HT-29 (cell line): ENCODE data around the gene SGMS1. TPM values are rescaled to one million over a fixed set of nuclear protein-coding genes. Genes with fewer than 3 reads are reported as not detected.
A peak's percentile ranks its signal among the peaks of the same experiment; 100 is the strongest.

ENCODE experiments used
- DNase-seq: peaks from one replicate; pipeline ENCODE4 v3.0.0-alpha.2; 2015; ENCODE audit warnings: low spot score
- total RNA-seq: library from RNA; depleted of rRNA; stranded (reverse); fragments of >200 nt; shearing (Covaris generic); gene quantifications from 2 replicates; pipeline ENCODE4 v1.2.3, GENCODE V29; 2014

The SGMS1 gene
- total RNA-seq, 1 experiment from 2014 or later, result 23.2 TPM

DNA sequence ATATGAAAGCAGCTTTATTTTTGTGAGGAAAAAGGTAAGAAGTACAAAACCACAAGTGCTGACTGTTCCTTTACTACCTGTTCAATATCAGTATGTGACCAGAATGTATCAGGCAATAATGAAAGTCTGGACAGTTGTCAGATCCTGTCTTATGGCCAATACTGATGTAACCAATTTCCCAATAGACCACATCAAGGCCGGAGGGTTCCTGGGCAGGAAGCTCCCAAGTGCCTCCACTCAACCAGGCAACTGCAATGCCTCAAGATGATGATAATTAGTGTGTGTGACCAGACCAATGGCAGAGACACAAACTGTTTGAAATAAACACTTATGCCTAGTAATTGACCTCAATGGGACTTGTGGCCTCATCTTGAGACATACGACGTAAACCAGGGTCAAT is 223.1 kb downstream of the SGMS1 start:
- no peak for DNase-seq

DNA sequence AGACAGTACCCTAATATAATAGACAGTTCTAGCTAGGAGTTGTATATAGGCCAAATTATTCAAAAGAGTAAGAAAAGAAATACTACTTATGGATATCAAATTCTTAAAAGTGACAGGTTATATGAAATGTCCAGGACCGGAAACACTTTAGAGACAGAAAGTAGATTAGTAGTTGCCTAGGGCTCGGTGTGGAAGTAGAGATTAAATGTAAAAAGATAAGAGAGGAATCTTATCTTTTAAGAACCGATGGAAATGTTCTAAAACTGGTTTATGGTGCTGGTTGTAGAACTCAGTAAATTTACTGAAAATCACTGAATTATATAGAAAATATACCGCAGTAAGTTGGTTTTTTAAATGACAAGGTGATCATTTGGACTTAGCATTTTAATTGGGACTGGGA is 224.9 kb downstream of the SGMS1 start:
- DNase-seq, result no peak

DNA sequence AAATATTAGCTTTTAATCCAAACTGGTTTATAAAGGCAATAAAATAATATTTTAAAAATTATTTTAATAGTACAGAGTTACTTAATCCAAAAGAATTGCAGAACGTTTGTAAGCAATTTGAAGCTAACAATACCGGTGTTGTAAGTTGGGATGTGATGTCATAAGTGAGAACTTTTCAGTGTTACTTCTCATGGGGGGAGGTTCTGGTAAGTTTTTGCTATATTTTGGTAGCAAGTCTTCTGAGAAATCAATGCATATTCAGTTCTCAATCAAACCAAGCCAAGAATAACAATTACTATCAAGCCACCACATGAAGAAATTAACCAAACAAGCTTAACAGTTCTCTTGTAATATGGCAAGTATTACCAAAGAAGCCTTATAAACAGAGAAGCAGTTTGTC is 225.4 kb downstream of the SGMS1 start:
- no peak for DNase-seq

DNA sequence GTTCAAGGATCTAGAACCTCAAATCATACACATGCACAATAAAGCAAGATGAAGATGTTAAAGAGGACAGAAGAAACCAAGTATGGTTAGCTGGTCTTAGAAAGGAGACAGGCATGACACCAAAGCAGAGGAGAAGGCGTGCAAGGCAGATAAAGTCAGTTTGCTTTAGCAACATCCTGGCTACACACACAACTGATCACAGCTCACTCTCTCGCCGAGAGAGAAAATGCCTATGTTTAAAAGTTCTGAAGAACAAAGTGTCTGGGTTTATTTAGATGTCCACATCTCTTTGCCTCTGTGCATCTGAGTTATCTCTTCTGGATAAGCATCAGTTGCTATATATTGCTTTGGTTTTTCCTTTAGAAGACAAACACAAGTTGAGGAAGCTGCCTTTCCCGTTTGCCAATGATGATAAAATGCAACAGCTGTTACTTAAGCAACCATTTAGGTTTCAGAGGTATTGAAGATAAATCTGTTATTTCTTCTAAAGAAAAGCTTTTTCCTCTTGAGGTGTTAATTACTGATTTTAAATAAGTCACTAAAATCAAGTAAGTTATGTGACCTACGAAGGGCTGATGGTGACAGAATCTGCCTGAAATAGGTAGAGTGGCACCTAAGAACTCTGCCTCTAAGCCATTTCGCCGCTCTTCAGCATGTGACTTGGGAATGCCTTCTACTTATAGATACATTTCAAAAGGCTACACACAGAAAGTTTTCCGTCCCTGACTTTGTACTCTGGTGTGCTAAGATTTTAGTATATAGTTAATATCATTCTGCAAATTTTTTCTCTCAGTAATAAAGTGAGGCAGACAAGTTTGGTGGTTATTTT is 226.2 kb downstream of the SGMS1 start:
- DNase-seq, result no peak

DNA sequence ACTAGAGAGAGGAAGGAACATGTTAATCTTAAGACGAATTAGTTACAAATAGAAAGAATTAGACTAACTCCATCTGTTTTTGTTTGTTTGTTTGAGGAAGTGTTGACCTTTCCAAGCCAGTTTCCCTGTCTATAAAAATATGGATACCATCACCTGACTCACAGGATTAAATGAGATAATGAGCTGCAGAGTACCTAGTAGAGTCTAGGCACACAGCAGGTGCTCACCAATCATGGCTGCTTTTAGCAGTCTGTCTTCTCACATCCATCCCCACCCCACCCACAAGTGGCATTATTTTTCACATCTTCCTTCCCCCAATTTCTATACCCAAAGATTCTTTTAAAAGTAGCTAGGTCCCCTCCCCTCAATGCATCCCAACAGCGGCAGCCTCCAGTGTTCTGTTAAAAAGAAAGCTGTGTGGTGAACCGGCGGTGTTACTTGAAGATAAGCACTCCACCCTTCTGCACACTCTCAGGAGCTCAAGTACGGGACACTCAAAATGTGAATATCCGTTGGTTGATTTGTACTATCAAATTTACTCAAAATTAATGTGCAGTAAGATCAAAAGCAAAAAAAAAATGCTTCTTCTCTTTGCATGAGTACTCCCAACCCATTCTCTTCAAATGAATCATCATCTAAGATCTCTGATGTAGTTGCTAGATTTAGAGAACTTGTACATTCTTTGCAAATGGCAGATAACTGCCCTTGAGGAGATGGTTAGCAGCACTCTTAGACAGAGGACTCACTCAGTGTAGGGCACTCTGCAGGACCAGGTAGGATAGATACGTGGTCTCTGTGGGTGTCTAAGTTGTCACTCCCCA is 227.1 kb downstream of the SGMS1 start:
- no peak for DNase-seq

DNA sequence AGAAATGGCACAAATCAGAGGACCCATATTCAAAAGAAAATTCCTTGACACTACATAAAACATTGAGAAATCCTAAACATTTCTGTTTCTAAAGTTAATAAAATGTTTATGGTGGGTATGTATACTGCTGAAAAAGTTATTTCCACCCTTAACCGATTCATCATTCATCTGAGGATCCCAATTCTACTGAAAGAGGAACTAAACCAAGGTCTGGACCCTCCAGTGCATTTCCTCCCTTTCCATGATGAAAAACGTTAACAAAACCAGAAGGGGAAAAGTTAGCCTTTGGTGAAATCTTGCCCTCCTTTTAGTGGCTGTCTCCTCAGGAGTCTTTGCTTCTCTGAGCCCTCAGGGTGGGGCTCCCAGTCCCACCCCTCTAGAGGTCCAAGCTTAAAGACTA is 227.9 kb downstream of the SGMS1 start:
- DNase-seq, result no peak

DNA sequence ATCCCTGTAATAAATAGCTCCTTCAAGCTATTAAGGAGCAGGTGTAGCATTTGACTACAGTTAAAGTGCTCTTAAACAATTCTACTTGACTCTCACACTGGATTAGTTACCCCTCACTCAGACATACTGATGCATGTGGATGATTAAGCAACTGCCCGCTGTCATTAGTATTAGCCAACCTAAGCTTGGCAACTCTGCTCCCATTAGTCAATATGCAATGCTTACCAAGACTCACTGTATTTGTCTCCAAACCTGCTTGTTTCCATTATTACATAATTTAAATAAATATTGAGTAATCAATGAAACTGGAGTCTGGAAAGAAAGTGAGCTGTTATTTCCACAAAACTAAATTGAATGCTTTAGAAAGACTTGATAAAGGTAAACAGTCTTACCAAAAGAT is 228.5 kb downstream of the SGMS1 start:
- DNase-seq, result no peak

DNA sequence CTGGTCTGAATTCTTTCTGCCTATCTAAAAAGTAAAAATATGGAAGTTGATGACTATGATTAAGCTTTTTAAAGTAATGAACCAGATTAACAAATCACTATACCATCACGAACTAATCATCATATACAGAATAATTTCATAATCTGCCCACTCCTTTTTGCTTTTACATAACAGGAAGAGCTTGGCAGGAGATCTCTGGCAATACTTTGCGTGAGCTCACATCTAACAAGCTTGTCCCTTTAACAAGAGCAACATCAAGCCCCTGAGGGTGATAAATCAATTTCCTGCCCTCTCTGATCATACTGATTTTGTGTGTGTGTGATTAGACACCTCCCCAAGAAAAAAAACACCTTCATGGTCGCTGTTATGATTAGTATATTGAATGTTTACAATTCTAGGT is 228.9 kb downstream of the SGMS1 start:
- no peak for DNase-seq

DNA sequence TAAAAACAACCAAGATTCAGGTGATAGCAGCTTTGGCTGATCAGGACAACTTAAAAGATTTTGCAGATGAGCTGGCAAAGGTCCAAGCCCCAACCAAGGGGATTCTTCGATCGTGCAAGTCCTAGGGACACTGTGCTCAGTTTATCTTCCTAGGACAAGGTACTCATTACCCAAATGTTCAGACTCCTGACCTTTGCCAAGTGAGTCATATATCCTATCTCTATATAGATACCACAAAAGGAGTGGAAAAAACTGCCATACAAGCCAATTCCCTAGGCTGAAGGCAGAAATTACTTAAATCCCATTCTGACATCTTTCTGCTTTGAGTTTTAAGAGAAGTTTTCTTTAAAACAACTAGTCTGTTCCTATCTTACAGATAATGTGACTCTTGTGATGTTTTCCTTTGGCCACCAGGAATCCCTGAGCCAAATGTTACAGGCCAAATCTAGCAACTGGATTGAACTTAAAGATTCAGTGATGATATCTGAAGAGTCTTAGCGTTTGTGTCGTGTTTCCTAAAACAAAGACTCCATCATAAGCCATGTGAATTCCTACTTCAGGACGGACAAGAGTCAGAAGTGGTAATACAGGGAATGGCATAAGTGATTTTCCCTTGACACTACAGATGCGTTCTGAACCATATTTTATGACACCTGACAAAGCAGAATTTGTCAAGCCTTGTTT is 229.8 kb downstream of the SGMS1 start:
- DNase-seq, result no peak

DNA sequence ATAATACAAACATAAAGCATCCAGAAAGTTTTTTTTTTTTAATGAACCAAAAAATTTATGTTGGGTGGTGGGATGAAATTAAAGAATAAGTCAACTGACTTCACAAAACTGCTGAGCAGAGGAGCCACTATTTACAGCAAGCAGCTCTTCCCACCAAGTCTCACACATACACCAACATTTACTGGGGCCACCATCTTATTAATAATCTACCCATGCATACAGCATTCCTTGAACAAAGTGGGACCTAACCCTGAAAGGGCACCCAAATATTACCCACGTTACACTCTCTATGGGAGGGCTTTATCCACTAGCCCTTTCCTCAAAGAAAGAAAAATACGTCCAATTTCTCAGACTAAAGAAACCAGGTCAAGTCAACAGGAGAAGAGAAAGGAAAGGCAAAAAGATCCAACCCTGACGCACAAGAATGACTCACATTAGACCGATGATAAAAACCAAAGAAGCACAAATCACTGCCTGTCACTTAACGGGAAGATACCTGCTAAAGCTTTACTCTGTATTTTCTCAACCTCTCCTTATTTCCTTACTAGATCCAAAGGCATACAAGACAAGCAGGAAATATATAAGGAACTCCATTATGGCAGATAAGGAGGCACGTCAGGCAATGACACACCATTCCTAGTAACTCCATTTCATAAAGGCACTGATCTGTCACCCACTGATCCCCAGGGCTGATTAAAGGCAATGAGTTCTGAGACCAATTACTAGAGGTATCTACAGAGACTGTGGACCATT is 230.6 kb downstream of the SGMS1 start:
- DNase-seq, result peak; percentile 4

DNA sequence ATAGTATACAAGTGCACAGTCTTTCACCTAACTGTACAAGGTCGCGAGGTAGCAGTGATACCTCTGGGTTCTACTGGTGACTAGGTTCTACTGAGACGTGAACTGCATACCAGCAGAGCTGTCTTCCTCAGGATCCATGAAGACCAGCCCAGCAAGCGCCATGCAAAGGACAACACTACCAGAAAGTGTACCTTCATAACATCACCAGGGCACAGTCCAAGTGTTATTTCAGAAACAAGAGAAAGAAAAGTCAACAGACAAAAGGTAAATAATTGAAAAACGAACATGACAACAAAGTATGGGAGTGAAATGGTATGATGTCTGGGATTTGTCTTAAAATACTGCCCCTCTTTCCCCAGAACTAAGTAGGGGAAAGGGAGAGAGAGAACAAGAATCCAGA is 231.3 kb downstream of the SGMS1 start:
- no peak for DNase-seq

DNA sequence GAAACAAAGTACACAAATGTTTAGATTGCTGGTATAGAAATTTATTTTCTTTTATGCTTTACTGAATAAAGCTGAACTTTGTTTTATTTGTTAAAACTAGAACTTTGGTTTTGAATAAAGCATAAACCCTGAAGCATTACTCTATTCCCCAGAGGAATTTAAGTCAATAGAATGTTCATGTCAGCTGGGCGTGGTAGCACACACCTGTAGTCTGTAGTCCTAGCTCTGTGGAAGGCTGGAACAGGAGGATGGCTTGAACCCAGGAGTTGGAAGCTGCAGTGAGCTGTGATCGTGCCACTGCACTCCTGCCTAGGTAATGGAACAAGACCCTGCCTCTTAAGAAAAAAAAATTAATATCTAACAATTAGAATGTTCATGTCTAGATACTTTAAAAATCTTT is 233.5 kb downstream of the SGMS1 start:
- DNase-seq, result no peak

DNA sequence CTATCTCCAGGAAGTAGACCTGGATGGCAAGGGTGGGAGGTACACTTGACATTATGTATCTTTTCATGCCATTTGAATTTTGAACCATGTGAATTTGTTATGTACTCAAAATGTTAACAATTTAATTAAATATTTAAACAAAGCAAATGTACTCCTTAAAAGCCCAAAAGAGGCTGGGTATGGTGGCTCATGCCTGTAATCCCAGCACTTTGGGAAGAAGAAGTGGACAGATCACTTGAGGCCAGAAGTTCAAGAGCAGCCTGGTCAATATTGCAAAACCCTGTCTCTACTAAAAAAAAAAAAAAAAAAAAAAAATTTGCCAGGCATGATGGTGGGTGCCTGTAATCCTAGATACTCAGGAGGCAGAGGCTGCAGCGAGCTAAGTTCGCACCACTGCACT is 235.6 kb downstream of the SGMS1 start:
- DNase-seq, result no peak

DNA sequence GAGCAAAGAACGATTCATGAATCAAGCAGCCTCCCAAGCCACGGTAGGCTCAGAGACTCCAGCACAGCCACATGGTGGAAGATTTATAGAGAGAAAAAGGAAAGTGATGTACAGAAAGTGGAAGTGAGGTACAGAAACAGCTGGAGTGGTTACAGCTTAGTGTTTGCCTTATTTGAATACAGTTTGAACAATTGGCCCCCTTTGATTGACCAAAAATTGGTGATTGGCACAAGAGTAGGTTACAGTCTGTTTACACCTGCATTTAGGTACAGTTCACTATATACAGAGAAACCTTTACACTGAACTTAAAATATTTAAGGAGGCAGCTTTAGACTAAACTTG is 236.1 kb downstream of the SGMS1 start:
- no peak for DNase-seq

DNA sequence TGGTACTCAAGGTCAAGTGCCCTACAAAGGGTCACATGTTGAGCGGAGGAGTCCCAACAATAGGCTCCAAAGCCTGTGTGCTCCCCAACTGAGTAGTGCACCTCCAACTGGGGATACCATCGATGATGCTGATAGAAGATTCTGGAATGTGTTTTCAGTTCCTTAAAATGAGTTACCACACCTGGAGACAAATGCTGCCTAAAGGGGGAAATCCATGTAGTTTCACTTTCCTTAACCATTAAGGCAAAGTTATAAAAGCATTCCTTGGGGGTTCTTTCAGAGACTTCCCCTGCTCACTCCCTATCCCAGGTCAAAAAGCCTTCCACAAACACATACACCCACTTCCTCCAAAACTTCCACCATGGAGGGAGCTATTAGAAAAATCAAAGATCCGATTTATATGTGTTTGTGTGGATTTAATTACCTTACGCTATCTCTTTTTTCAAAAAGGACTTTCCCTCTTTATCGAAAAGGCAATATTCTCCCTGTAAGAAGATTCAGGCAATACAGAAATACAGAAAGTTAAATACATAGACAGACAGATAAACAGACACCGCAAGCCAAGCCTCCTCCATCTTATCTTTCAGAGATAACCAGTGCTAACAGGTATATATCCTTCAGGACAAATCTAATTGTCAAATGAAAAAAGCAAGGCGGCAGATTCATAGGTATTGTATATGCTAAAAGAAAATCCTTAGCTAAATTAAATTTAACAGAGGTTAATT is 236.6 kb downstream of the SGMS1 start:
- no peak for DNase-seq

DNA sequence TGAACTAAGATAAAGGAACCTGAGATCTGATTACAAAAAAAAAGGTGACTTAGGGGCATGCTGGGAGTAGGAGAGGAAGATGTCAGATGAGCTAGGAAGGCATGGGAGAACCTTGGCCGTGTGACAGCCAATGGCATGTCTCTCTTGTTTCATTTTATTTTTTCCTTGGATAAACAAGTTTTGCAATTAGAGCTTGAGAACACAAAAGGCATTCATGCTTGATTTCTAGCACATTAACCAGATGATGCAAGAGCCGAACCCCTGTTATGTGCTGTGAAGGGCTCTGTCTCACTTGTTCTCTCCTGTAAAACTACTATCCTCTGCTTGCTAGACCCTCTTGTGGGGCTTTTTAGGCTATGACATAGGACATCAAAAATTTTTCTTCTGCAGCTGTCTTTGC is 238.1 kb downstream of the SGMS1 start:
- no peak for DNase-seq

DNA sequence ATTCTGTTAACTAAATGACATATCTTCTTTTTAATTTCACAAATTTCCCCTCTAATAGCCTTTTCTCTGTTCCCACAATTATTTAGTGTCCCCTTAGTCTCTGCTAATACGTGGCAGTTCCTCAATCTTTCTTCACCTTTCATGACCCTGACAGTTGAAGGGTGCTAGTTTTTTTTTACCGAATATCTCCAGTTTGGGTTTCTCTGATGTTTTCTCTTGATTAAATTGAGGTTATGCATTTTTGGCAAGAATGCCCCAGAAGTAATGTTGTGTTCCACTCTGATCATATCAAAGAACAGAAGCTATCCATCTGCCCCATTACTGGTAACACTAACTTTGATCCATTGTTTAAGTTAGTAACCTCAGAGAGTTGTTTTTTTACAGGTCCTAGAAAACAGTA is 238.9 kb downstream of the SGMS1 start:
- DNase-seq, result no peak

DNA sequence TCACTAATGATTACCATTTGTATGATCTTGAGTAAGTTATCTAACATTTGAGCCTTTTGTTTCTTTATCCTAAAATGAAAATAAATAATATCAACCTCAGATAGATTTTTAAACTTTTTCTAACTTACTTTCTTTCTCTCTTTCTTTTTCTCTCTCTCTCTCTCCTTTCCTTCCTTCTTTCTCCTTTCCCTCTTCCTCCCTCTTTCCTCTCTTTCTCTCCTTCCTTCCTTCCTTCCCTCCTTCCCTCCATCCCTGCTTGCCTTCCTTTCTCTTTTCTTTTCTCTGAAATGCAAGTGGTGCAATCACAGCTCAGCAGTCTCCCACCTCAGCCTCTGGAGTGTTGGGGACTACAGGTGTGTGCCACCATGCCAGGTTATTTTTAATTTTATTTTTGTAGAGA is 239.5 kb downstream of the SGMS1 start:
- no peak for DNase-seq

DNA sequence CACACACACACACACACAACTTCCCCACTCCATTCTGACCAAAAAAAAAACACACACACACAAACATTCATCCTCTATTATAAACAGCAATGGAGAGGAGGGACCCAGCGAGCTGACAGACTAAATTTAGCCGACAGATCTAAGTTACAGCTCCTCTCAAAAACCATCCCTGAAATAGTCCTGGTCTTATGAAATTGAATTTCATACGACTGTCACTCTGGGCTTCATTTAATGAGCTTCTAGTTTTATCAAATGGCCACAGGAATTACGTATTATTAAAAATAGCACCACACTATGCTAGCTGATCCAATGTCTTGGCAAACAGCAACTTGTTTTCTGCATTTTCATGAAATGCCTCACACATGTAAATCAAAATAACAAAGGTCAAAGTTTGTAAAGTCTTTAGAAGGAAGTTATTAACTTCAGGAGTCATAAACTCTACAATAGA is 241.2 kb downstream of the SGMS1 start:
- DNase-seq, result no peak

DNA sequence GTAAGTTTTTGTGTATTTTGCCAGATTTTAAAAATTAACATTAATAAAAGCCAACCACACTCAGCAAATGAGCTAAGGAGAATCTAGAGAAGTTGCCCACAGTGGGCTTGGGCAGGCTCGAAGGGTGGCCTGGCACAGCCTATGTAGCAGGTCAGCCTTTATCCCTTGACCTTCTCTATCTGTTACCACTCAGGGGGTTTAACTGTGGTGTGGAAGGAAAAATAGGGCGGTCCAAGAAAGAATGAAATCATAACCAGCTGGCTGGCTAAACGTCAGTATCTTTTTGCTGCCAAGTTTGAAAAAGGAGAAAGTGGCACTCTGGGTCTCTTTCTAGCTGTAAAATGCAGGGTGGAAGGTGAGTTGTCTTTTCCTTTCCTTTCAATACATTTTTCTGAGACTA is 242.1 kb downstream of the SGMS1 start:
- no peak for DNase-seq

DNA sequence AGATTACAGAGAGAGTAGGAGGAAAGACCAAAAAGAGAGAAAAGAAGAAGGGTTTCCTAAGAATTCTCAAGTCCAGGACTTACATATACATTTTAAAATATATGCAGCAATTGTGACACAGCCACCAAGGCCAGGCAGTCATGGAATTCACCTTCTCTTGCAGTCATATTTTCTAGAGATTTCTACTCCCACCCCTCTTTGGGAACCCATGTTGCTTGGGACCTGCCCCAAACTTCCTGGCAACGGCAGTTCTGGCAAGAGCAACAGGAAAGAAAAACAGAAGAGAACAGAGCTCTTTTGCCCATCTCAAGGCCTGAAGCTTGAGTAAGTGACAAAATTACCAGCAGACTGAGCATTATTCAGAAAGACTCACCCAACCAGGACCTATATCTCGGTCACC is 244.1 kb downstream of the SGMS1 start:
- no peak for DNase-seq
